CD8-positive, alpha-beta memory T cell (primary cell): Measurements from ENCODE around the gene INAFM1. TPM values are rescaled to one million over a fixed set of nuclear protein-coding genes. Genes with fewer than 3 reads are reported as not detected.
A peak's percentile ranks its signal among the peaks of the same experiment; 100 is the strongest.

Experiments used
- CTCF ChIA-PET: fragments of 350-600 bp; sonication (Branson Sonifier 250); formaldehyde crosslinking; loops from one replicate; lab custom pipeline; 2021; ENCODE audit warnings: antibody characterized with exemption; lab: Charles Lee
- POLR2A ChIA-PET: fragments of 350-600 bp; sonication (Branson Sonifier 250); formaldehyde crosslinking; loops from one replicate; lab custom pipeline; 2021; ENCODE audit warnings: antibody characterized with exemption; lab: Charles Lee
- DNase-seq, 5 donors: peaks; one replicate each; pipeline versions ENCODE4 v3.0.0 to v3.0.0-alpha.2; 2020 to 2022; ENCODE audit warnings: mixed read lengths in 1 of 5
- H3K27ac ChIP-seq: one replicate; pipeline ENCODE4 v1.7.0; 2013; ENCODE audit warnings: low read depth, mild to moderate bottlenecking, low read length, moderate library complexity
- H3K27me3 ChIP-seq: 2 replicates; pipeline ENCODE4 v1.7.0; 2013; ENCODE audit warnings: low read length, mild to moderate bottlenecking; ENCODE audit not compliant: insufficient read depth, poor library complexity, severe bottlenecking
- H3K36me3 ChIP-seq: 2 replicates; pipeline ENCODE4 v1.7.0; 2013; ENCODE audit warnings: mild to moderate bottlenecking, low read length, moderate library complexity; ENCODE audit not compliant: insufficient read depth
- H3K4me1 ChIP-seq: 2 replicates; pipeline ENCODE4 v1.7.0; 2013; ENCODE audit warnings: mild to moderate bottlenecking, low read length, moderate library complexity; ENCODE audit not compliant: insufficient read depth
- H3K4me3 ChIP-seq: 2 replicates; pipeline ENCODE4 v1.7.0; 2013; ENCODE audit warnings: mild to moderate bottlenecking, low read length
- H3K9me3 ChIP-seq: 2 replicates; pipeline ENCODE4 v1.7.0; 2013; ENCODE audit warnings: mild to moderate bottlenecking, low read length
- H3K27ac Mint-ChIP-seq, 8 donors: one replicate each; pipeline ENCODE4 v1.8.0; 2020 to 2021; ENCODE audit warnings: mixed read lengths in 8 of 8, mild to moderate bottlenecking in 6 of 8, inconsistent platforms in 3 of 8, moderate library complexity in 3 of 8
- H3K27me3 Mint-ChIP-seq, 2 donors: one replicate each; pipeline ENCODE4 v1.8.0; 2020 to 2021; ENCODE audit warnings: mixed read lengths in 2 of 2, mild to moderate bottlenecking in 1 of 2, moderate library complexity in 1 of 2
- H3K36me3 Mint-ChIP-seq, 3 donors: one replicate each; pipeline ENCODE4 v1.8.0; 2020 to 2021; ENCODE audit warnings: mixed read lengths in 3 of 3, inconsistent platforms in 1 of 3, mild to moderate bottlenecking in 1 of 3
- H3K4me1 Mint-ChIP-seq, 3 donors: one replicate each; pipeline ENCODE4 v1.8.0; 2020 to 2021; ENCODE audit warnings: mixed read lengths in 3 of 3, inconsistent platforms in 1 of 3, mild to moderate bottlenecking in 1 of 3
- H3K4me3 Mint-ChIP-seq, 7 donors: one replicate each; pipeline ENCODE4 v1.8.0; 2020 to 2021; ENCODE audit warnings: mixed read lengths in 7 of 7, mild to moderate bottlenecking in 6 of 7, moderate library complexity in 4 of 7, inconsistent platforms in 2 of 7
- H3K9me3 Mint-ChIP-seq, 5 donors: one replicate each; pipeline ENCODE4 v1.8.0; 2020 to 2022; ENCODE audit warnings: mixed read lengths in 5 of 5, mild to moderate bottlenecking in 3 of 5, moderate library complexity in 2 of 5, inconsistent platforms in 1 of 5
- polyA plus RNA-seq: library from polyadenylated mRNA; unstranded; fragments of 300-500 nt; fragmentation: Illumina TruSeq; gene quantifications from one replicate; pipeline ENCODE4 v1.2.3, GENCODE V29; 2021
- total RNA-seq, 2 experiments: library from RNA; stranded (reverse); gene quantifications; one replicate each; pipeline ENCODE4 v1.2.3, GENCODE V29; 2021

Gene INAFM1
- total and polyA plus RNA-seq, 3 experiments from 2014 or later: 2.3 to 9.3 (median 7.3) TPM

GRCh38 chr19:47305309-47305751 lies 30.6 kb downstream of the INAFM1 start:
- Mint-ChIP-seq H3K27ac (peak overlapping the region in 2 of 8 donors; percentile 1 to 92), H3K4me3 (peak overlapping the region in 1 of 7 donors; percentile 29), H3K4me1 (peaks cover 9 to 13% (median 11%) of the 10 kb centered on the region in 3 donors), H3K27me3 (peaks cover 13 to 21% of the 10 kb centered on the region in 2 donors), H3K36me3 (no peaks in the 10 kb centered on the region), H3K9me3 (no peaks in the 10 kb centered on the region)
- Histone ChIP-seq H3K36me3 (no peaks in the 10 kb centered on the region), H3K27me3 (peaks cover 2% of the 10 kb centered on the region), H3K9me3 (no peaks in the 10 kb centered on the region), H3K4me3 (no peak overlapping the region), H3K27ac (no peak overlapping the region), H3K4me1 (peaks cover 6% of the 10 kb centered on the region)
- ChIA-PET CTCF (interaction anchor here (0.9 to 1.5 kb wide), 3 partner anchors 12 to 44 kb away, joined by 3 to 6 read pairs (median 4); partner anchors contain the start of gene DHX34), POLR2A (no interaction called here)
- peak; percentile 32 to 70 (median 51) for DNase-seq

GRCh38 chr19:47306303-47306702 lies 31.6 kb downstream of the INAFM1 start:
- Mint-ChIP-seq H3K9me3 (no peaks in the 10 kb centered on the region), H3K4me3 (no peak overlapping the region), H3K4me1 (peaks cover 8 to 11% (median 10%) of the 10 kb centered on the region in 3 donors), H3K27ac (peak overlapping the region in 1 of 8 donors; percentile 69), H3K27me3 (peaks cover 15 to 25% of the 10 kb centered on the region in 2 donors), H3K36me3 (no peaks in the 10 kb centered on the region)
- ChIA-PET CTCF (interaction anchor here (0.7 to 1.5 kb wide), 3 partner anchors 29 to 85 kb away, joined by 3 to 6 read pairs (median 3); partner anchors contain the start of gene DHX34), POLR2A (no interaction called here)
- peaks cover 6% of the 10 kb centered on the region for H3K4me1 ChIP-seq
- no peak for DNase-seq
- H3K4me3 ChIP-seq: no peak overlapping the region
- H3K27me3 ChIP-seq: peaks cover 2% of the 10 kb centered on the region
- no peak overlapping the region for H3K27ac ChIP-seq
- no peaks in the 10 kb centered on the region for H3K36me3 ChIP-seq
- no peaks in the 10 kb centered on the region for H3K9me3 ChIP-seq

- no peak for DNase-seq
- ChIA-PET POLR2A (no interaction called here), CTCF (interaction anchor here (1.1 to 2.2 kb wide), 3 partner anchors 40 to 82 kb away, joined by 3 to 6 read pairs (median 5); partner anchors contain the start of gene DHX34)
- no peaks in the 10 kb centered on the region for H3K36me3 Mint-ChIP-seq
- Histone ChIP-seq H3K9me3 (no peaks in the 10 kb centered on the region), H3K4me3 (no peak overlapping the region), H3K4me1 (peaks cover 6% of the 10 kb centered on the region), H3K36me3 (no peaks in the 10 kb centered on the region), H3K27me3 (peaks cover 2% of the 10 kb centered on the region), H3K27ac (no peak overlapping the region)
- H3K4me1 Mint-ChIP-seq: peaks cover 6 to 8% (median 7%) of the 10 kb centered on the region in 3 donors
- H3K27ac Mint-ChIP-seq: no peak overlapping the region
- H3K27me3 Mint-ChIP-seq: peaks cover 12 to 28% of the 10 kb centered on the region in 2 donors
- no peak overlapping the region for H3K4me3 Mint-ChIP-seq
- H3K9me3 Mint-ChIP-seq: no peaks in the 10 kb centered on the region
Measured at GRCh38 chr19:47309038-47309437, 34.4 kb downstream of the INAFM1 start.

GRCh38 chr19:47309608-47310007 lies 34.9 kb downstream of the INAFM1 start, which contains the start of gene C5AR1:
TSS of gene C5AR1 (plus strand) at chr19:47309861. CDS start at chr19:47309896, 35 bp downstream.
- Histone ChIP-seq H3K4me3 (no peak within 1 kb of the TSS), H3K9me3 (no peaks in the 10 kb centered on the region), H3K27me3 (peaks cover 2% of the 10 kb centered on the region), H3K4me1 (peaks cover 6% of the 10 kb centered on the region), H3K36me3 (no peaks in the 10 kb centered on the region), H3K27ac (no peak within 1 kb of the TSS)
- H3K4me1 Mint-ChIP-seq: peaks cover 4 to 6% (median 5%) of the 10 kb centered on the region in 3 donors
- H3K27ac Mint-ChIP-seq: peak within 1 kb of the TSS in 3 of 8 donors; percentile 47 to 59 (median 54)
- H3K9me3 Mint-ChIP-seq: no peaks in the 10 kb centered on the region
- no peak within 1 kb of the TSS for H3K4me3 Mint-ChIP-seq
- no peak for DNase-seq
- H3K27me3 Mint-ChIP-seq: peaks cover 12 to 29% of the 10 kb centered on the region in 2 donors
- ChIA-PET POLR2A (no interaction called here), CTCF (interaction anchor here (1.1 kb wide), 1 partner anchor 77 kb away, joined by 3 read pairs; no protein-coding TSS in a partner anchor)
- H3K36me3 Mint-ChIP-seq: no peaks in the 10 kb centered on the region

GRCh38 chr19:47310323-47310722 lies 35.6 kb downstream of the INAFM1 start:
- ChIA-PET POLR2A (no interaction called here), CTCF (no interaction called here)
- Mint-ChIP-seq H3K4me3 (no peak overlapping the region), H3K27ac (peak overlapping the region in 1 of 8 donors; percentile 47), H3K36me3 (no peaks in the 10 kb centered on the region), H3K4me1 (peaks cover 2% of the 10 kb centered on the region in 3 donors), H3K27me3 (peaks cover 12 to 29% of the 10 kb centered on the region in 2 donors), H3K9me3 (no peaks in the 10 kb centered on the region)
- H3K36me3 ChIP-seq: no peaks in the 10 kb centered on the region
- DNase-seq: no peak
- H3K4me1 ChIP-seq: peaks cover 2% of the 10 kb centered on the region
- H3K27ac ChIP-seq: no peak overlapping the region
- no peak overlapping the region for H3K4me3 ChIP-seq
- no peaks in the 10 kb centered on the region for H3K9me3 ChIP-seq
- H3K27me3 ChIP-seq: peaks cover 2% of the 10 kb centered on the region

GRCh38 chr19:47310819-47311218 lies 36.1 kb downstream of the INAFM1 start:
- no peak for DNase-seq
- CTCF ChIA-PET: no interaction called here
- H3K36me3 Mint-ChIP-seq: no peaks in the 10 kb centered on the region
- Histone ChIP-seq H3K9me3 (no peaks in the 10 kb centered on the region), H3K4me1 (no peaks in the 10 kb centered on the region), H3K27me3 (no peaks in the 10 kb centered on the region), H3K4me3 (no peak overlapping the region), H3K27ac (no peak overlapping the region), H3K36me3 (no peaks in the 10 kb centered on the region)
- no peak overlapping the region for H3K4me3 Mint-ChIP-seq
- peaks cover 12 to 31% of the 10 kb centered on the region in 2 donors for H3K27me3 Mint-ChIP-seq
- no peaks in the 10 kb centered on the region for H3K9me3 Mint-ChIP-seq
- H3K27ac Mint-ChIP-seq: no peak overlapping the region
- H3K4me1 Mint-ChIP-seq: no peaks in the 10 kb centered on the region
- POLR2A ChIA-PET: no interaction called here

- H3K4me3 ChIP-seq: no peak overlapping the region
- Mint-ChIP-seq H3K9me3 (no peaks in the 10 kb centered on the region), H3K27ac (no peak overlapping the region), H3K36me3 (no peaks in the 10 kb centered on the region), H3K4me1 (no peaks in the 10 kb centered on the region), H3K27me3 (peaks cover 6 to 30% of the 10 kb centered on the region in 2 donors), H3K4me3 (no peak overlapping the region)
- no peaks in the 10 kb centered on the region for H3K36me3 ChIP-seq
- ChIA-PET CTCF (no interaction called here), POLR2A (no interaction called here)
- H3K4me1 ChIP-seq: no peaks in the 10 kb centered on the region
- H3K27ac ChIP-seq: no peak overlapping the region
- no peaks in the 10 kb centered on the region for H3K27me3 ChIP-seq
- DNase-seq: no peak
- no peaks in the 10 kb centered on the region for H3K9me3 ChIP-seq
Measured at GRCh38 chr19:47312366-47313006, 37.8 kb downstream of the INAFM1 start.

GRCh38 chr19:47313754-47314295 lies 39.1 kb downstream of the INAFM1 start:
- no peaks in the 10 kb centered on the region for H3K36me3 Mint-ChIP-seq
- H3K27me3 Mint-ChIP-seq: peaks cover 11 to 28% of the 10 kb centered on the region in 2 donors
- no peak for DNase-seq
- no peaks in the 10 kb centered on the region for H3K9me3 Mint-ChIP-seq
- peak overlapping the region in 1 of 8 donors; percentile 5 for H3K27ac Mint-ChIP-seq
- Histone ChIP-seq H3K27ac (peak overlapping the region; percentile 39), H3K9me3 (no peaks in the 10 kb centered on the region), H3K4me1 (no peaks in the 10 kb centered on the region), H3K4me3 (no peak overlapping the region), H3K36me3 (no peaks in the 10 kb centered on the region), H3K27me3 (no peaks in the 10 kb centered on the region)
- POLR2A ChIA-PET: no interaction called here
- H3K4me3 Mint-ChIP-seq: no peak overlapping the region
- no peaks in the 10 kb centered on the region for H3K4me1 Mint-ChIP-seq
- CTCF ChIA-PET: no interaction called here
